A549 (cell line): ENCODE data around the gene TM7SF3. TPM values are rescaled to one million over a fixed set of nuclear protein-coding genes. Genes with fewer than 3 reads are reported as not detected.

Experiments
- ATAC-seq, 2 experiments: fragments of 200-7000 bp in 1 of 2; fragments of >200 bp in 1 of 2; cut with Nextera tagmentation in 1 of 2; cut with Tn5 transposase in 1 of 2; 3 replicates each; pipeline versions ENCODE4 v1.8.0 to v1.9.1; 2018 to 2020; ENCODE audit warnings: mild to moderate bottlenecking in 1 of 2, moderate library complexity in 1 of 2
- CTCF ChIA-PET: fragments of 300-600 bp; sonication (Branson Sonifier 250); formaldehyde crosslinking; extraction: SDS; loops from one replicate; lab custom pipeline; 2021; ENCODE audit warnings: antibody characterized with exemption, inconsistent platforms; lab: Yijun Ruan, JAX
- POLR2A ChIA-PET: fragments of 350-600 bp; formaldehyde crosslinking; extraction: SDS; loops from one replicate; lab custom pipeline; 2021; ENCODE audit warnings: antibody characterized with exemption, inconsistent platforms; lab: Yijun Ruan, JAX
- DNase-seq, 2 experiments: peaks; one replicate each; pipeline versions ENCODE4 v3.0.0 to v3.0.0-alpha.2; 2011 to 2016; ENCODE audit warnings: low read depth in 1 of 2, low spot score in 1 of 2
- FAIRE-seq: peaks from 2 replicates; lab custom pipeline; 2011; peaks lifted over from hg19 to GRCh38; lab: Jason Lieb, UNC
- H3K27ac ChIP-seq, 2 experiments: fragments of >200 bp; sonication (Bioruptor Twin); formaldehyde crosslinking; 3 replicates each; pipeline ENCODE4 v1.5.1; 2016 to 2017
- H3K4me1 ChIP-seq: fragments of >200 bp; sonication (Bioruptor Twin); formaldehyde crosslinking; 3 replicates; pipeline ENCODE4 v1.6.1; 2016
- H3K4me2 ChIP-seq: fragments of >200 bp; sonication (Bioruptor Twin); formaldehyde crosslinking; 3 replicates; pipeline ENCODE4 v1.6.1; 2016
- H3K4me3 ChIP-seq: fragments of >200 bp; sonication (Bioruptor Twin); formaldehyde crosslinking; 3 replicates; pipeline ENCODE4 v1.5.1; 2016
- H3K9me3 ChIP-seq: fragments of >200 bp; sonication (Bioruptor Twin); formaldehyde crosslinking; 3 replicates; pipeline ENCODE4 v1.6.1; 2016
- CBX8 ChIP-seq: fragments of 200-600 bp; sonication (generic); IDR thresholded peaks from 2 replicates; pipeline ENCODE4 v1.6.1; 2016
- EHMT2 ChIP-seq: fragments of 200-600 bp; sonication (generic); IDR thresholded peaks from 2 replicates; pipeline ENCODE4 v1.6.1; 2016; ENCODE audit warnings: antibody characterized with exemption, low read depth, mild to moderate bottlenecking, moderate library complexity
- ELK1 ChIP-seq: fragments of 150-350 bp; IDR thresholded peaks from 2 replicates; pipeline ENCODE4 v1.6.1; 2014; ENCODE audit warnings: low read depth, mild to moderate bottlenecking, low read length
- HOXB13 ChIP-seq: fragments of 250-450 bp; sonication (Bioruptor Pico); IDR thresholded peaks from 2 replicates; pipeline ENCODE4 v1.5.0; 2020; ENCODE audit warnings: low read depth, mild to moderate bottlenecking, moderate library complexity
- JUNB ChIP-seq: fragments of >200 bp; sonication (Bioruptor Twin); formaldehyde crosslinking; IDR thresholded peaks from 2 replicates; pipeline ENCODE4 v1.6.1; 2016
- MAX ChIP-seq: IDR thresholded peaks from 2 replicates; pipeline ENCODE4 v1.6.1; 2012
- RAD21 ChIP-seq, 2 experiments: fragments of >200 bp in 1 of 2; sonication (Bioruptor Twin) in 1 of 2; formaldehyde crosslinking in 1 of 2; IDR thresholded peaks in 1 of 2; conservative IDR thresholded peaks in 1 of 2; 2 replicates in 1 of 2; 3 replicates in 1 of 2; pipeline ENCODE4 v1.6.1; 2012 to 2018; ENCODE audit warnings: inconsistent platforms in 1 of 2
- TP53 ChIP-seq: fragments of 250-450 bp; sonication (Bioruptor Pico); IDR thresholded peaks from 2 replicates; pipeline ENCODE4 v1.5.0; 2021; ENCODE audit warnings: mild to moderate bottlenecking, moderate library complexity
- WGBS: methylation state at CpG from one replicate; pipeline ENCODE4 v1.1.6; 2017; ENCODE audit errors: missing lambda C conversion rate; 5-methylcytosine and 5-hydroxymethylcytosine counted together
- polyA plus RNA-seq, 4 experiments: library from polyadenylated mRNA; depleted of rRNA in 3 of 4; stranded (reverse); fragments of >200 nt; fragmentation: RNase III in 1 of 4; extraction: RNeasy Plus Mini Kit Qiagen cat#74134 plus additional on column Dnase treatment in 1 of 4; gene quantifications; 2 replicates in 3 of 4; 3 replicates in 1 of 4; pipeline ENCODE4 v1.2.3, GENCODE V29; 2011 to 2017
- TF ChIP-seq, protein P1 (sequence below): fragments of 200-600 bp; sonication (generic); IDR thresholded peaks from 2 replicates; pipeline ENCODE4 v1.6.1; 2016; ENCODE audit warnings: antibody characterized with exemption, mild to moderate bottlenecking, moderate library complexity
- TF ChIP-seq, protein P2 (sequence below): fragments of >200 bp; sonication (Bioruptor Twin); formaldehyde crosslinking; IDR thresholded peaks from 3 replicates; pipeline ENCODE4 v1.6.1; 2016
- TF ChIP-seq, protein P3 (sequence below): IDR thresholded peaks from 2 replicates; pipeline ENCODE4 v1.6.1; 2012

The TM7SF3 gene
- polyA plus RNA-seq, 2 of the 4 experiments (the other 2 are of a cell fraction), result 67.8 to 177 TPM

- H3K27ac ChIP-seq, result no peak overlapping the region
- no peaks in the 10 kb centered on the region for H3K9me3 ChIP-seq
- H3K4me2 ChIP-seq, result no peak overlapping the region
- H3K4me1 ChIP-seq, result peaks cover 6% of the 10 kb centered on the region; the same call in 1 of the 3 replicates
- H3K4me3 ChIP-seq, result no peak overlapping the region
- ChIA-PET POLR2A (no interaction called here), CTCF (interaction anchor here (0.7 to 1.2 kb wide), 2 partner anchors 22 to 24 kb away, joined by 3 to 5 read pairs; partner anchors contain the start of gene TM7SF3)
- no peak for FAIRE-seq
- no peak for DNase-seq
- WGBS, result 80% methylated on average over 4 of the region's 4 CpGs
- no peak for ATAC-seq
- TF ChIP-seq, protein P1, sequence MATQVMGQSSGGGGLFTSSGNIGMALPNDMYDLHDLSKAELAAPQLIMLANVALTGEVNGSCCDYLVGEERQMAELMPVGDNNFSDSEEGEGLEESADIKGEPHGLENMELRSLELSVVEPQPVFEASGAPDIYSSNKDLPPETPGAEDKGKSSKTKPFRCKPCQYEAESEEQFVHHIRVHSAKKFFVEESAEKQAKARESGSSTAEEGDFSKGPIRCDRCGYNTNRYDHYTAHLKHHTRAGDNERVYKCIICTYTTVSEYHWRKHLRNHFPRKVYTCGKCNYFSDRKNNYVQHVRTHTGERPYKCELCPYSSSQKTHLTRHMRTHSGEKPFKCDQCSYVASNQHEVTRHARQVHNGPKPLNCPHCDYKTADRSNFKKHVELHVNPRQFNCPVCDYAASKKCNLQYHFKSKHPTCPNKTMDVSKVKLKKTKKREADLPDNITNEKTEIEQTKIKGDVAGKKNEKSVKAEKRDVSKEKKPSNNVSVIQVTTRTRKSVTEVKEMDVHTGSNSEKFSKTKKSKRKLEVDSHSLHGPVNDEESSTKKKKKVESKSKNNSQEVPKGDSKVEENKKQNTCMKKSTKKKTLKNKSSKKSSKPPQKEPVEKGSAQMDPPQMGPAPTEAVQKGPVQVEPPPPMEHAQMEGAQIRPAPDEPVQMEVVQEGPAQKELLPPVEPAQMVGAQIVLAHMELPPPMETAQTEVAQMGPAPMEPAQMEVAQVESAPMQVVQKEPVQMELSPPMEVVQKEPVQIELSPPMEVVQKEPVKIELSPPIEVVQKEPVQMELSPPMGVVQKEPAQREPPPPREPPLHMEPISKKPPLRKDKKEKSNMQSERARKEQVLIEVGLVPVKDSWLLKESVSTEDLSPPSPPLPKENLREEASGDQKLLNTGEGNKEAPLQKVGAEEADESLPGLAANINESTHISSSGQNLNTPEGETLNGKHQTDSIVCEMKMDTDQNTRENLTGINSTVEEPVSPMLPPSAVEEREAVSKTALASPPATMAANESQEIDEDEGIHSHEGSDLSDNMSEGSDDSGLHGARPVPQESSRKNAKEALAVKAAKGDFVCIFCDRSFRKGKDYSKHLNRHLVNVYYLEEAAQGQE, result no peak
- no peak for TF ChIP-seq EHMT2
- no peak for TF ChIP-seq JUNB
Measured at GRCh38 chr12:26991826-26992225, 22.4 kb downstream of the TM7SF3 start.

DNA sequence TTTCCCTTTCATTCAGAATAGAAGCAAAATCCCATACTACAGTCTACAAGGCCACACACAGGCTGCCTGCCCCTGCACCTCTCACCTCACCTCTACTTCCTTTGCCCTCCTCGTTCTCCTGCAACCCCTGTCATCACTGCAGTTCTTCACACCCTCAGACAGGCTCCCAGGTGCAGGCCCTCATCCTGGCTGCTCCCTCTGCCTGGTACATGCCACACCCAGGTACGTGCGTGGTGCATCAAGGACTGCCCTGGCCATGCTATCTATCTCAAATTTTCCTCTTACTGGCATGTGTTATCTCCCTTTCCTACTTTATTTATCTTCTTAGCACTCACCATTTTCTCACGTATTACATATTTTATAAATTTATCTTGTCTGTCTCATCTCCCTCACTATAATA is 24.3 kb downstream of the TM7SF3 start:
- no peak for ATAC-seq
- no peak for FAIRE-seq
- H3K9me3 ChIP-seq, result no peaks in the 10 kb centered on the region
- DNase-seq, result no peak
- no peak overlapping the region for H3K4me2 ChIP-seq
- H3K4me1 ChIP-seq, result peaks cover 6% of the 10 kb centered on the region; the same call in 1 of the 3 replicates
- ChIA-PET POLR2A (no interaction called here), CTCF (no interaction called here)
- no peak overlapping the region for H3K4me3 ChIP-seq
- TF ChIP-seq, protein P2, sequence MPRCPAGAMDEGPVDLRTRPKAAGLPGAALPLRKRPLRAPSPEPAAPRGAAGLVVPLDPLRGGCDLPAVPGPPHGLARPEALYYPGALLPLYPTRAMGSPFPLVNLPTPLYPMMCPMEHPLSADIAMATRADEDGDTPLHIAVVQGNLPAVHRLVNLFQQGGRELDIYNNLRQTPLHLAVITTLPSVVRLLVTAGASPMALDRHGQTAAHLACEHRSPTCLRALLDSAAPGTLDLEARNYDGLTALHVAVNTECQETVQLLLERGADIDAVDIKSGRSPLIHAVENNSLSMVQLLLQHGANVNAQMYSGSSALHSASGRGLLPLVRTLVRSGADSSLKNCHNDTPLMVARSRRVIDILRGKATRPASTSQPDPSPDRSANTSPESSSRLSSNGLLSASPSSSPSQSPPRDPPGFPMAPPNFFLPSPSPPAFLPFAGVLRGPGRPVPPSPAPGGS, result no peak
- TF ChIP-seq TP53 (CRISPR knock-in tag), result no peak
- no peak for TF ChIP-seq RAD21 (conservative IDR thresholded peaks at IDR 0.05 in 1 of 2, IDR thresholded peaks at IDR 0.05 in 1 of 2)
- no peak for TF ChIP-seq ELK1
- TF ChIP-seq, protein P3, sequence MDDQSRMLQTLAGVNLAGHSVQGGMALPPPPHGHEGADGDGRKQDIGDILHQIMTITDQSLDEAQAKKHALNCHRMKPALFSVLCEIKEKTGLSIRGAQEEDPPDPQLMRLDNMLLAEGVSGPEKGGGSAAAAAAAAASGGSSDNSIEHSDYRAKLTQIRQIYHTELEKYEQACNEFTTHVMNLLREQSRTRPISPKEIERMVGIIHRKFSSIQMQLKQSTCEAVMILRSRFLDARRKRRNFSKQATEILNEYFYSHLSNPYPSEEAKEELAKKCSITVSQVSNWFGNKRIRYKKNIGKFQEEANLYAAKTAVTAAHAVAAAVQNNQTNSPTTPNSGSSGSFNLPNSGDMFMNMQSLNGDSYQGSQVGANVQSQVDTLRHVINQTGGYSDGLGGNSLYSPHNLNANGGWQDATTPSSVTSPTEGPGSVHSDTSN, result no peak
- 92% methylated on average over 4 of the region's 4 CpGs for WGBS
- no peak overlapping the region for H3K27ac ChIP-seq

DNA sequence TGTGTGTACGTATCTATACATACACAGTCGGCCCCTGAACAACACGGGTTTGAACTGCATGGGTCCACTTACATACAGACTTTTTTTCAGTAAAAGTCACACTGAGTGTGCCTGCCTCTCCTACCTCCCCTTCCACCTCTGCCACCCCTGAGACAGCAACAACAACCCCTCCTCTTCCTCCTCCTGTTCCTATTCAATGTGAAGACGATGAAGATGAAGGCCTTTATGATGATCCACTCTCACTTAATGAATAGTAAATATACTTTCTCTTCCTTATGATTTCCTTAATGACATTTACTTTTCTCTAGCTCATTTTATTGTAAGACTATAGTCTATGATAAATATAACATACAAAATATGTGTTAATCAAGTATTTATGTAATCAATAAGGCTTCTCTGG is 25.5 kb downstream of the TM7SF3 start:
- Histone ChIP-seq H3K9me3 (no peaks in the 10 kb centered on the region), H3K4me2 (no peak overlapping the region), H3K27ac (no peak overlapping the region), H3K4me1 (peaks cover 6% of the 10 kb centered on the region; the same call in 1 of the 3 replicates), H3K4me3 (no peak overlapping the region)
- TF ChIP-seq MAX (no peak), CBX8 (no peak), HOXB13 (CRISPR knock-in tag) (no peak)
- ATAC-seq (no peak), FAIRE-seq (no peak), DNase-seq (no peak)
- ChIA-PET POLR2A (no interaction called here), CTCF (interaction anchor here (1.4 kb wide), 1 partner anchor 24 kb away, joined by 3 read pairs; no protein-coding TSS in a partner anchor)
- 84% methylated on average over 4 of the region's 4 CpGs for WGBS
